OCI-LY3 (cell line): Measurements from ENCODE around the gene PKN2.
A peak's percentile ranks its signal among the peaks of the same experiment; 100 is the strongest.

Experiments used
- H2AFZ ChIP-seq: fragments of 200-600, 300-600 bp; shearing (Covaris generic); 2 replicates; pipeline ENCODE4 v1.6.0; 2014; ENCODE audit warnings: antibody characterized with exemption, low read depth, low read length
- H3K27ac ChIP-seq: fragments of 200-600, 300-600 bp; sonication (generic); 2 replicates; pipeline ENCODE4 v1.5.1; 2014; ENCODE audit warnings: mild to moderate bottlenecking, low read length, moderate library complexity, mixed read lengths
- H3K27me3 ChIP-seq: fragments of 200-600, 300-600 bp; sonication (generic); 2 replicates; pipeline ENCODE4 v1.6.1; 2014; ENCODE audit warnings: low read depth, low read length, mixed read lengths
- H3K36me3 ChIP-seq: fragments of 200-600, 300-600 bp; sonication (generic); replicated peaks from 2 replicates; pipeline ENCODE3; 2014; ENCODE audit warnings: low read depth, low read length, mixed read lengths
- H3K4me1 ChIP-seq: fragments of 300-600, 200-600 bp; sonication (generic); 2 replicates; pipeline ENCODE4 v1.6.1; 2014; ENCODE audit warnings: low read length, mixed read lengths
- H3K4me2 ChIP-seq: fragments of 200-600, 300-600 bp; sonication (generic); 2 replicates; pipeline ENCODE4 v1.6.1; 2014; ENCODE audit warnings: low read length, mixed read lengths
- H3K4me3 ChIP-seq: fragments of 300-600, 200-600 bp; sonication (generic); 2 replicates; pipeline ENCODE4 v1.5.1; 2014; ENCODE audit warnings: antibody characterized with exemption, mild to moderate bottlenecking, low read length, moderate library complexity
- H3K79me2 ChIP-seq: fragments of 300-600, 200-600 bp; shearing (Covaris generic); 2 replicates; pipeline ENCODE4 v1.6.1; 2014; ENCODE audit warnings: mild to moderate bottlenecking, low read length, mixed read lengths
- H3K9ac ChIP-seq: fragments of 300-600, 200-600 bp; shearing (Covaris generic); 2 replicates; pipeline ENCODE4 v1.6.0; 2014; ENCODE audit warnings: mild to moderate bottlenecking, low read length, moderate library complexity
- H3K9me3 ChIP-seq: fragments of 200-600, 300-600 bp; shearing (Covaris generic); 2 replicates; pipeline ENCODE4 v1.6.1; 2014; ENCODE audit warnings: low read length, mixed read lengths; ENCODE audit not compliant: insufficient read depth
- H4K20me1 ChIP-seq: fragments of 200-600, 300-600 bp; sonication (generic); 2 replicates; pipeline ENCODE4 v1.6.1; 2016; ENCODE audit warnings: low read length, mixed read lengths; ENCODE audit not compliant: insufficient read depth
- CTCF ChIP-seq: fragments of 200-600, 300-600 bp; sonication (generic); IDR thresholded peaks from 2 replicates; pipeline ENCODE4 v1.5.1; 2014; ENCODE audit warnings: antibody characterized with exemption, low read length, low read depth
- EZH2phosphoT487 ChIP-seq: fragments of 200-600 bp; shearing (Covaris generic); IDR thresholded peaks from 2 replicates; pipeline ENCODE4 v1.6.1; 2018; ENCODE audit warnings: antibody characterized with exemption, mixed run types, low read depth

PKN2 gene

DNA sequence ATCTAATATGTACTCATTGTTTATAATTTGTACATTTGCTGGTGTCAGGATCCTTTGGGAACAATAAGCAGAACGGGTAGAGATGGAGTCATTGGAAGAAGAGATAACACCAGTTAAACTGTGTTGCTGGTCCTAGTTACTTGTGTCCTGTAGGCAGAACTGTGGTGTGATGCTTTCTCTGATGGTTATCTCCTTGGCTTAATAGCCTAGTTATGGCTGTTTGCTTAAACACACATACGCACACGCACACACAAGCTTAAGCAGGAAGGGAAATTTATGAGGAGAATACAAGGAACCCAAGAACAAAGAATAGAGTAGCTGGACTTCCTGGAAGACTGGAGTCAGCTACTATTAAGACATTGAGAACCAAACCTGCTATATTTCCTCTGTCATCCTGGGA is 5.7 kb upstream of the PKN2 start:
- no peak overlapping the region for H3K27ac ChIP-seq
- TF ChIP-seq EZH2phosphoT487 (no peak), CTCF (no peak)
- peaks cover 6% of the 10 kb centered on the region for H3K79me2 ChIP-seq
- no peaks in the 10 kb centered on the region for H3K36me3 ChIP-seq
- H3K9ac ChIP-seq: no peak overlapping the region
- H3K9me3 ChIP-seq: no peaks in the 10 kb centered on the region
- no peak overlapping the region for H3K4me3 ChIP-seq
- H3K4me1 ChIP-seq: peaks cover 6% of the 10 kb centered on the region; the same call in 1 of the 2 replicates
- H3K27me3 ChIP-seq: no peaks in the 10 kb centered on the region
- no peak overlapping the region for H3K4me2 ChIP-seq
- no peaks in the 10 kb centered on the region for H4K20me1 ChIP-seq
- H2AFZ ChIP-seq: no peak overlapping the region

DNA sequence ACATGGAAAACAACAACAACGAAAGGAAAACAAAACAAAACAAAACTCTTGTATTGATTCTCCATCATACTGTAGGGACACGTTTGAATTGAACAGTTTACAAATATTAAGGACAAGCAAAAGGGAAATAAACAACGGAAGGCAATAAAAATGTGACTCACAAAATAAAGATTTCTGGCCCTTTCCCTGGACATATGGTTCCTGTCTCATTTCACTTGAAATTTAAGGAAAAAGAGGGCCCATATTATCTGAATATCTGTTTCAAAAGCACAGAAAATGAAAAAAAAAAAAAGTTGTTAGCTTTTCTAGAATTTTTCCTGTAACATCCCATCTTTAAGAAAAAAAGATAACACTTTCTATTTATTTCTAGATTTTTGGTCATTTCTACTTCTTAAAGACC is 3.6 kb upstream of the PKN2 start:
- H3K4me2 ChIP-seq: no peak overlapping the region
- peaks cover 6% of the 10 kb centered on the region; the same call in 1 of the 2 replicates for H3K4me1 ChIP-seq
- H3K4me3 ChIP-seq: no peak overlapping the region
- no peaks in the 10 kb centered on the region for H3K36me3 ChIP-seq
- no peak for TF ChIP-seq CTCF
- no peak for TF ChIP-seq EZH2phosphoT487
- H4K20me1 ChIP-seq: no peaks in the 10 kb centered on the region
- no peak overlapping the region for H3K9ac ChIP-seq
- H3K79me2 ChIP-seq: peaks cover 17% of the 10 kb centered on the region
- no peaks in the 10 kb centered on the region for H3K9me3 ChIP-seq
- no peaks in the 10 kb centered on the region for H3K27me3 ChIP-seq
- H3K27ac ChIP-seq: no peak overlapping the region
- no peak overlapping the region for H2AFZ ChIP-seq

- no peak overlapping the region for H3K4me3 ChIP-seq
- no peaks in the 10 kb centered on the region for H3K9me3 ChIP-seq
- H3K9ac ChIP-seq: no peak overlapping the region
- H3K4me2 ChIP-seq: no peak overlapping the region
- H2AFZ ChIP-seq: no peak overlapping the region
- H3K36me3 ChIP-seq: no peaks in the 10 kb centered on the region
- H3K4me1 ChIP-seq: peaks cover 11% of the 10 kb centered on the region
- no peak overlapping the region for H3K27ac ChIP-seq
- TF ChIP-seq CTCF (no peak), EZH2phosphoT487 (no peak)
- H4K20me1 ChIP-seq: no peaks in the 10 kb centered on the region
- H3K79me2 ChIP-seq: peaks cover 23% of the 10 kb centered on the region
- H3K27me3 ChIP-seq: no peaks in the 10 kb centered on the region
Measured at GRCh38 chr1:88680911-88681622, 3.0 kb upstream of the PKN2 start.

DNA sequence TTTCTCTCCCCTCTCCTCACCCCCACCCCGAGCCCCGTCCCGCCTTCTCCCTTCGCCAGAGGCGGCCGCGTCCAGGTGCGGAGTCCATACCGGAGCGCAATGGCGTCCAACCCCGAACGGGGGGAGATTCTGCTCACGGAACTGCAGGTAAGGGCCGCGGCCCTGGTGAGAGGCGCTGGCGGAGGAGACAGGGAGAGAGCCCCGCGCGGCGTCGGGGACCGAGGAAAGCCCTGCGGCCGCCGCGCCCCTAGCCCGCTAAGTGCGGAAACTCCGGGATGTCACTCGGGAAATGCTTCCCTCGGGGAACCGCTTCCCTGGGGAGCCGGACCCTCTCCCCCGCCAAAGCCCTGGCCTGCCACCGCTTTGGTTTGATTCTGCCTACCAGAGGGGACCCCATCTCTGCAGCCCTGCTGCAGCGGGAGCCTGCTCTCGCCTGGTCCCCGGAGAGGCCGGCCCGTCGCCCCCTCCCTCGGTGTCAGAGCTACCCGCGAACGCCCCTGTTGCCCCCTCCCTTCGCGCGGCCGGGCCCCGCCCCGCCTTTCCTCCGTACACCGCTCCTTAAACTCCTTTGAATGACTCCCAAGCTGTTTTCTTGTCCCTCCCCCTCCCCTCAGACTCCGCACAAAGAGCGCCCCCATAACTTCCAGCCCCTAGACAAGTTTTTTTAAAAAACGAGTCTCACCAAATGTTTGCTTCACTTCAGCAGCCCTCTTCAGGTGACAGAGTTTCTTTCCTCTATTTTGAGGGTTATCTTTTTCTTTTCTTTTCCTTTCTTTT is 597 bp downstream of the PKN2 start:
- Histone ChIP-seq H3K9me3 (no peaks in the 10 kb centered on the region), H3K4me3 (peak overlapping the region; percentile 96), H3K79me2 (peaks cover 52% of the 10 kb centered on the region), H3K4me1 (peaks cover 16% of the 10 kb centered on the region), H3K27me3 (no peaks in the 10 kb centered on the region), H3K4me2 (peak overlapping the region; percentile 63), H2AFZ (peak overlapping the region; percentile 89), H4K20me1 (0 out of 2 replicates have a peak, but pooled peaks cover 4% of the 10 kb centered on the region), H3K9ac (peak overlapping the region; percentile 87), H3K27ac (peak overlapping the region; percentile 88), H3K36me3 (no peaks in the 10 kb centered on the region)
- peak; percentile 29 for TF ChIP-seq CTCF
- no peak for TF ChIP-seq EZH2phosphoT487
